IMR-90 (cell line): ENCODE data around the gene RPP30. TPM values are rescaled to one million over a fixed set of nuclear protein-coding genes. Genes with fewer than 3 reads are reported as not detected.

Experiments used
- ATAC-seq: fragments of 200-7000 bp; cut with Tn5 transposase; 2 replicates; pipeline ENCODE4 v1.9.1; 2020; ENCODE audit warnings: low read depth, mild to moderate bottlenecking, moderate library complexity
- BruUV-seq: library from RNA; stranded (reverse); fragments of 400-500 nt; replicated peaks from 2 replicates; lab custom pipeline; 2021; lab: Mats Ljungman, UMichigan
- CTCF ChIA-PET: fragments of 300-600 bp; formaldehyde crosslinking; extraction: SDS; loops from one replicate; lab custom pipeline; 2021; ENCODE audit warnings: antibody characterized with exemption; lab: Yijun Ruan, JAX
- POLR2A ChIA-PET: fragments of 300-600 bp; sonication (Branson Sonifier 250); formaldehyde crosslinking; loops from one replicate; lab custom pipeline; 2022; ENCODE audit warnings: antibody characterized with exemption; ENCODE audit not compliant: unreplicated experiment; lab: Charles Lee
- DNase-seq: peaks from one replicate; pipeline ENCODE4 v3.0.0; 2013
- H2AFZ ChIP-seq: replicated peaks from 2 replicates; pipeline ENCODE3; 2013; ENCODE audit warnings: low read length, mild to moderate bottlenecking; ENCODE audit not compliant: poor library complexity
- H2AK5ac ChIP-seq: 2 replicates; pipeline ENCODE4 v1.6.1; 2013; ENCODE audit warnings: low read depth, low read length, inconsistent platforms
- H2AK9ac ChIP-seq: replicated peaks from 2 replicates; pipeline ENCODE3; 2013; ENCODE audit warnings: mild to moderate bottlenecking, low read depth, low read length, moderate library complexity; ENCODE audit not compliant: poor library complexity
- H2BK120ac ChIP-seq: 2 replicates; pipeline ENCODE4 v1.6.1; 2013; ENCODE audit warnings: low read depth, low read length, inconsistent platforms
- H2BK15ac ChIP-seq: 3 replicates; pipeline ENCODE4 v1.6.1; 2013; ENCODE audit warnings: low read depth, low read length, inconsistent platforms
- H2BK20ac ChIP-seq: 2 replicates; pipeline ENCODE4 v1.6.1; 2013; ENCODE audit warnings: low read depth, mild to moderate bottlenecking, inconsistent platforms, low read length, moderate library complexity
- H2BK5ac ChIP-seq: 2 replicates; pipeline ENCODE4 v1.6.1; 2013; ENCODE audit warnings: mild to moderate bottlenecking, low read depth, low read length, inconsistent platforms; ENCODE audit not compliant: poor library complexity, severe bottlenecking
- H3K14ac ChIP-seq: replicated peaks from 2 replicates; pipeline ENCODE4 v1.6.1; 2013; ENCODE audit warnings: low read depth, low read length, inconsistent platforms
- H3K18ac ChIP-seq: 2 replicates; pipeline ENCODE4 v1.6.1; 2013; ENCODE audit warnings: low read depth, low read length, control low read depth
- H3K23ac ChIP-seq: 2 replicates; pipeline ENCODE4 v1.6.1; 2013; ENCODE audit warnings: low read depth, low read length, inconsistent platforms
- H3K27ac ChIP-seq: 2 replicates; pipeline ENCODE4 v1.5.1; 2013; ENCODE audit warnings: mild to moderate bottlenecking, control low read depth, low read length; ENCODE audit not compliant: insufficient read depth
- H3K27me3 ChIP-seq: 2 replicates; pipeline ENCODE4 v1.6.1; 2013; ENCODE audit warnings: low read length; ENCODE audit not compliant: control insufficient read depth, insufficient read depth
- H3K36me3 ChIP-seq: 2 replicates; pipeline ENCODE4 v1.6.1; 2013; ENCODE audit warnings: low read length, mixed read lengths; ENCODE audit not compliant: control insufficient read depth, insufficient read depth
- H3K4ac ChIP-seq: 2 replicates; pipeline ENCODE4 v1.6.1; 2013; ENCODE audit warnings: low read depth, low read length, inconsistent platforms
- H3K4me1 ChIP-seq: 2 replicates; pipeline ENCODE4 v1.6.1; 2013; ENCODE audit warnings: low read length, mixed read lengths; ENCODE audit not compliant: control insufficient read depth, insufficient read depth
- H3K4me2 ChIP-seq: 2 replicates; pipeline ENCODE4 v1.6.1; 2013; ENCODE audit warnings: low read depth, mild to moderate bottlenecking, control low read depth, low read length, moderate library complexity
- H3K4me3 ChIP-seq: 2 replicates; pipeline ENCODE4 v1.5.1; 2013; ENCODE audit warnings: low read depth, mild to moderate bottlenecking, control low read depth, low read length, moderate library complexity; ENCODE audit not compliant: insufficient read depth
- H3K56ac ChIP-seq: 2 replicates; pipeline ENCODE4 v1.6.1; 2013; ENCODE audit warnings: low read length, inconsistent platforms; ENCODE audit not compliant: insufficient read depth; ENCODE audit errors: extremely low read depth
- H3K79me1 ChIP-seq, 2 experiments: 2 replicates each; pipeline ENCODE4 v1.6.1; 2013; ENCODE audit warnings: low read length in 2 of 2, inconsistent platforms in 1 of 2, low read depth in 1 of 2
- H3K9ac ChIP-seq: 2 replicates; pipeline ENCODE4 v1.6.1; 2013; ENCODE audit warnings: low read depth, low read length, control low read depth
- H3K9me1 ChIP-seq: 2 replicates; pipeline ENCODE4 v1.6.1; 2013; ENCODE audit warnings: low read length, inconsistent platforms; ENCODE audit not compliant: insufficient read depth
- H3K9me3 ChIP-seq: 2 replicates; pipeline ENCODE4 v1.6.1; 2013; ENCODE audit warnings: low read length; ENCODE audit not compliant: control insufficient read depth, insufficient read depth
- H4K20me1 ChIP-seq: 2 replicates; pipeline ENCODE4 v1.6.1; 2013; ENCODE audit warnings: low read length, inconsistent platforms; ENCODE audit not compliant: insufficient read depth
- H4K5ac ChIP-seq: 2 replicates; pipeline ENCODE4 v1.6.1; 2013; ENCODE audit warnings: mild to moderate bottlenecking, low read depth, low read length, control low read depth
- H4K8ac ChIP-seq, 2 experiments: 2 replicates each; pipeline ENCODE4 v1.6.1; 2013; ENCODE audit warnings: low read depth in 2 of 2, low read length in 2 of 2, control low read depth in 1 of 2, inconsistent platforms in 1 of 2
- H4K91ac ChIP-seq: 2 replicates; pipeline ENCODE4 v1.6.1; 2013; ENCODE audit warnings: low read depth, low read length, inconsistent platforms; ENCODE audit not compliant: insufficient read depth
- BHLHE40 ChIP-seq: fragments of 150-350 bp; IDR thresholded peaks from 2 replicates; pipeline ENCODE4 v1.6.1; 2016; ENCODE audit warnings: mild to moderate bottlenecking, low read depth, low read length
- MAFK ChIP-seq: IDR thresholded peaks from 2 replicates; pipeline ENCODE4 v1.6.1; 2012; ENCODE audit warnings: low read depth, low read length, improper control_type of control experiment
- MAZ ChIP-seq: IDR thresholded peaks from 2 replicates; pipeline ENCODE4 v1.6.1; 2012; ENCODE audit warnings: low read depth, mild to moderate bottlenecking, low read length, improper control_type of control experiment, moderate library complexity, borderline replicate concordance
- MXI1 ChIP-seq: IDR thresholded peaks from 2 replicates; pipeline ENCODE4 v1.6.1; 2012; ENCODE audit warnings: low read depth, mild to moderate bottlenecking, low read length, moderate library complexity, borderline replicate concordance
- POLR2A ChIP-seq: IDR thresholded peaks from 2 replicates; pipeline ENCODE4 v1.6.1; 2012; ENCODE audit warnings: mild to moderate bottlenecking, low read depth, low read length
- SMC3 ChIP-seq: fragments of 150-350 bp; IDR thresholded peaks from 2 replicates; pipeline ENCODE4 v1.6.1; 2016; ENCODE audit warnings: low read depth, mild to moderate bottlenecking, antibody characterized with exemption, low read length, moderate library complexity
- WGBS, 2 experiments: methylation state at CpG; one replicate each; pipeline versions ENCODE4 v1.1.5 to v1.1.7; 2013; ENCODE audit warnings: missing lambda C conversion rate in 2 of 2; ENCODE audit not compliant: insufficient read length in 1 of 2; ENCODE audit errors: extremely low coverage in 2 of 2; 5-methylcytosine and 5-hydroxymethylcytosine counted together
- dilution Hi-C: fragments of 300-500 bp; cut with HindIII; formaldehyde crosslinking; loops from one replicate; pipeline ENCODE4 v1.14.3; 2018; ENCODE audit warnings: low sequenced_read_pairs; ENCODE audit not compliant: unreplicated experiment
- in situ Hi-C: fragments of 300-500 bp; cut with MboI; formaldehyde crosslinking; loops from 3 replicates; pipeline ENCODE4 v1.14.3; 2019; ENCODE audit warnings: low sequenced_read_pairs, inconsistent platforms, mixed read lengths
- intact Hi-C: fragments of 100-400 bp; cut with micrococcal nuclease; formaldehyde crosslinking; loops from 2 replicates; pipeline ENCODE4 v1.10.0; 2022
- polyA plus RNA-seq, 3 experiments: library from polyadenylated mRNA; depleted of rRNA; stranded (reverse); fragments of >200 nt; gene quantifications; 2 replicates each; pipeline ENCODE4 v1.2.3, GENCODE V29; 2012; ENCODE audit warnings: low replicate concordance in 1 of 3
- total RNA-seq: library from RNA; depleted of rRNA; stranded (reverse); fragments of >200 nt; gene quantifications from 2 replicates; pipeline ENCODE4 v1.2.3, GENCODE V29; 2012
- TF ChIP-seq, protein P1 (sequence below): fragments of 150-350 bp; IDR thresholded peaks from 2 replicates; pipeline ENCODE4 v1.6.1; 2016; ENCODE audit warnings: low read depth, mild to moderate bottlenecking, low read length, moderate library complexity, borderline replicate concordance

RPP30 gene
- total and polyA plus RNA-seq, 2 of the 4 experiments (the other 2 are of a cell fraction) = 27.6 to 45.2 TPM

DNA sequence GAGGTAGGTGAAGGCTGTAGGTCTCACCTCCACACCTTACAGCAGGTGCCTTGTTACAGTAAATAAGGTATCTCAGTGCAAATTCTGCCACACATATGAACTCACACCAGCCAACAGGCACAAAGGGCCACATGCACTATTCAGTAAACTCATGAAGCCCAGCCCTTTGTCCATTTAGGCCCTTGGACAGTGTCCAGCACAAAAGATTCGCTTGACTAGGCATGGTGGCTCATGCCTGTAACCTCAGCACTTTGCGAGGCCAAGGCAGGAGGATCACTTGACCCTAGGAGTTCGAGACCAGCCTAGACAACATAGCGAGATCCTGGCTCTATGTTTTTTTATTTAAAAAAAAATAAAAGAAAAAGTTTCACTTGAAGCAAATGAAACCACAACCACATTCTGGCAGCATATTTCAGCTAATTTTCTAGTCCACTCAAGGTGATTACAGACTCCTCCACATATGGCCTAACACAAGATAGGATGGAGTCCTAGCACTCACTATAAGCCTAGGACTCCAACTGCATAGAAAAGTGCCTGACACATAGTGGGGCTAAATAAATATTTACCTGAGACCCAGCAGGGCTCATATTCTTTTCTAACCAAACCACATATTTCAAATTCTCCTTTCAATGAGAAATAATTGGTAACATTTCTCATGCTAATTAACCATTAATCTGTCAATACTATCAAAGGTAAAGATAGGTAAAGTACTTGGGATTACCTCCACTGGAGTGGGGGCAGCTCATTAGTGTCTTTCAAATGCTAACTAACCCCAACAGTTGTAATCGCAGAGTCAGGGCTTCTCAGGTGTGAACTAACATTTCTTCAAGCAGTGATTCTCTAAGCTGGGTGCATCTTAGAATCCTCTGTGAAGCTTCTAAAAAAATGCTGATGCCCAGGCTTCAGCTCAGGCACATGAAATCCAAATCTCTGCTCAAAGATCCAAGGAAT, 53.6 kb downstream of the RPP30 start:
- Histone ChIP-seq H2BK120ac (peak overlapping the region; percentile 70), H4K91ac (peak overlapping the region; percentile 82), H3K4me2 (no peak overlapping the region), H3K9me1 (peaks cover 5% of the 10 kb centered on the region), H3K56ac (no peak overlapping the region), H3K4ac (peak overlapping the region; percentile 72), H3K36me3 (no peaks in the 10 kb centered on the region), H2BK20ac (peak overlapping the region; percentile 77), H4K8ac (peak overlapping the region; percentile 10 to 18; a peak in 2 of 4 replicates), H3K27me3 (no peaks in the 10 kb centered on the region), H2BK15ac (peak overlapping the region; percentile 85; the same call in 2 of the 3 replicates), H4K20me1 (no peaks in the 10 kb centered on the region), H2AFZ (peak overlapping the region; percentile 18), H3K79me1 (no peaks in the 10 kb centered on the region), H4K5ac (no peak overlapping the region), H3K27ac (no peak overlapping the region), H3K9me3 (no peaks in the 10 kb centered on the region), H2AK9ac (no peak overlapping the region), H3K18ac (no peak overlapping the region), H3K23ac (no peak overlapping the region), H3K14ac (peak overlapping the region; percentile 18), H2AK5ac (peak overlapping the region; percentile 84), H2BK5ac (no peak overlapping the region), H3K4me3 (no peak overlapping the region), H3K9ac (no peak overlapping the region), H3K4me1 (peaks cover 14% of the 10 kb centered on the region)
- ChIA-PET POLR2A (no interaction called here), CTCF (interaction anchor here (1.2 kb wide), 1 partner anchor 14 kb away, joined by 3 read pairs; no protein-coding TSS in a partner anchor)
- in situ Hi-C loops (no loop called here), intact Hi-C loops (no loop called here), dilution Hi-C loops (no loop called here)
- TF ChIP-seq, protein P1, sequence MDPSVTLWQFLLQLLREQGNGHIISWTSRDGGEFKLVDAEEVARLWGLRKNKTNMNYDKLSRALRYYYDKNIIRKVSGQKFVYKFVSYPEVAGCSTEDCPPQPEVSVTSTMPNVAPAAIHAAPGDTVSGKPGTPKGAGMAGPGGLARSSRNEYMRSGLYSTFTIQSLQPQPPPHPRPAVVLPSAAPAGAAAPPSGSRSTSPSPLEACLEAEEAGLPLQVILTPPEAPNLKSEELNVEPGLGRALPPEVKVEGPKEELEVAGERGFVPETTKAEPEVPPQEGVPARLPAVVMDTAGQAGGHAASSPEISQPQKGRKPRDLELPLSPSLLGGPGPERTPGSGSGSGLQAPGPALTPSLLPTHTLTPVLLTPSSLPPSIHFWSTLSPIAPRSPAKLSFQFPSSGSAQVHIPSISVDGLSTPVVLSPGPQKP = no peak
- no peak for TF ChIP-seq BHLHE40
- no peak for TF ChIP-seq MAFK
- TF ChIP-seq MXI1 = no peak
- TF ChIP-seq SMC3 = no peak
- TF ChIP-seq MAZ = no peak
- TF ChIP-seq POLR2A = no peak
- no peak for DNase-seq
- BruUV-seq = no TSS peak
- 100% methylated on average over 1 of the region's 5 CpGs; no CpG with 5 or more reads in 1 of the 2 experiments for WGBS, 2 experiments
- ATAC-seq = no peak
